H9 (cell line): ENCODE results near the gene BBIP1. TPM values are rescaled to one million over a fixed set of nuclear protein-coding genes. Genes with fewer than 3 reads are reported as not detected.

Experiments used
- DNase-seq: peaks from one replicate; pipeline ENCODE4 v3.0.0-alpha.2; 2017
- H2AFZ ChIP-seq: one replicate; pipeline ENCODE4 v1.6.1; 2013; ENCODE audit warnings: mild to moderate bottlenecking, low read length, control low read depth, moderate library complexity
- H2AK5ac ChIP-seq: 2 replicates; pipeline ENCODE4 v1.6.1; 2013; ENCODE audit warnings: low read length, control low read depth, mixed read lengths; ENCODE audit not compliant: insufficient read length
- H2BK120ac ChIP-seq: one replicate; pipeline ENCODE4 v1.6.1; 2013; ENCODE audit warnings: low read depth, mild to moderate bottlenecking, low read length, control low read depth, inconsistent platforms; ENCODE audit not compliant: poor library complexity, severe bottlenecking
- H2BK12ac ChIP-seq: 2 replicates; pipeline ENCODE4 v1.6.1; 2013; ENCODE audit warnings: low read length, control low read depth, mixed read lengths, low read depth; ENCODE audit not compliant: insufficient read length
- H2BK15ac ChIP-seq: 2 replicates; pipeline ENCODE4 v1.6.1; 2013; ENCODE audit warnings: low read depth, low read length, control low read depth
- H2BK20ac ChIP-seq: one replicate; pipeline ENCODE4 v1.6.1; 2013; ENCODE audit warnings: low read depth, mild to moderate bottlenecking, low read length, control low read depth, inconsistent platforms; ENCODE audit not compliant: poor library complexity, severe bottlenecking
- H2BK5ac ChIP-seq: 2 replicates; pipeline ENCODE4 v1.6.1; 2013; ENCODE audit warnings: low read length, control low read depth, mixed read lengths; ENCODE audit not compliant: insufficient read length
- H3K14ac ChIP-seq: 2 replicates; pipeline ENCODE4 v1.6.1; 2013; ENCODE audit warnings: low read length, control low read depth; ENCODE audit not compliant: insufficient read depth
- H3K18ac ChIP-seq: 2 replicates; pipeline ENCODE4 v1.6.1; 2013; ENCODE audit warnings: low read depth, mild to moderate bottlenecking, mixed read lengths, low read length, control low read depth; ENCODE audit not compliant: insufficient read length
- H3K23ac ChIP-seq: 2 replicates; pipeline ENCODE4 v1.6.1; 2013; ENCODE audit warnings: low read length, control low read depth, mixed read lengths, low read depth; ENCODE audit not compliant: insufficient read length
- H3K23me2 ChIP-seq: 2 replicates; pipeline ENCODE4 v1.6.1; 2013; ENCODE audit warnings: low read depth, mild to moderate bottlenecking, mixed read lengths, low read length, control low read depth; ENCODE audit not compliant: insufficient read length, poor library complexity, severe bottlenecking
- H3K27ac ChIP-seq: 2 replicates; pipeline ENCODE4 v1.5.1; 2013; ENCODE audit warnings: low read length, control low read depth, mixed read lengths, low read depth; ENCODE audit not compliant: insufficient read length
- H3K27me3 ChIP-seq: 2 replicates; pipeline ENCODE4 v1.6.1; 2013; ENCODE audit warnings: low read length, control low read depth, inconsistent platforms; ENCODE audit not compliant: insufficient read depth
- H3K4ac ChIP-seq: 2 replicates; pipeline ENCODE4 v1.6.1; 2013; ENCODE audit warnings: low read depth, mild to moderate bottlenecking, control low read depth, inconsistent platforms, low read length, moderate library complexity
- H3K4me1 ChIP-seq: 2 replicates; pipeline ENCODE4 v1.6.1; 2013; ENCODE audit warnings: low read length, control low read depth, inconsistent platforms; ENCODE audit not compliant: insufficient read depth
- H3K4me2 ChIP-seq: 2 replicates; pipeline ENCODE4 v1.6.1; 2013; ENCODE audit warnings: low read length, control low read depth, mixed read lengths; ENCODE audit not compliant: insufficient read length, insufficient read depth
- H3K56ac ChIP-seq: 2 replicates; pipeline ENCODE4 v1.6.1; 2013; ENCODE audit warnings: low read depth, mild to moderate bottlenecking, mixed read lengths, low read length, control low read depth; ENCODE audit not compliant: insufficient read length
- H3K79me1 ChIP-seq: 2 replicates; pipeline ENCODE4 v1.6.1; 2013; ENCODE audit warnings: low read depth, mild to moderate bottlenecking, moderate library complexity, low read length, control low read depth, inconsistent platforms; ENCODE audit not compliant: insufficient read depth, poor library complexity, severe bottlenecking
- H3K79me2 ChIP-seq: 2 replicates; pipeline ENCODE4 v1.6.1; 2013; ENCODE audit warnings: low read length, control low read depth, inconsistent platforms; ENCODE audit not compliant: insufficient read depth
- H3K9ac ChIP-seq: 2 replicates; pipeline ENCODE4 v1.6.1; 2013; ENCODE audit warnings: low read length, control low read depth, mixed read lengths; ENCODE audit not compliant: insufficient read length; ENCODE audit errors: extremely low read depth
- H3K9me3 ChIP-seq: one replicate; pipeline ENCODE4 v1.6.1; 2013; ENCODE audit warnings: low read depth, low read length, inconsistent platforms; ENCODE audit not compliant: control insufficient read depth
- H3T11ph ChIP-seq: one replicate; pipeline ENCODE4 v1.6.1; 2013; ENCODE audit warnings: mild to moderate bottlenecking, low read length, control low read depth, inconsistent platforms
- H4K20me1 ChIP-seq: one replicate; pipeline ENCODE4 v1.6.1; 2013; ENCODE audit not compliant: control insufficient read depth, insufficient read length, insufficient read depth
- H4K5ac ChIP-seq: 2 replicates; pipeline ENCODE4 v1.6.1; 2013; ENCODE audit warnings: low read depth, mild to moderate bottlenecking, mixed read lengths, low read length, control low read depth; ENCODE audit not compliant: insufficient read length
- H4K8ac ChIP-seq: replicated peaks from 2 replicates; pipeline ENCODE4 v1.6.1; 2013; ENCODE audit warnings: low read length, control low read depth, mixed read lengths, low read depth; ENCODE audit not compliant: insufficient read length
- H4K91ac ChIP-seq: 2 replicates; pipeline ENCODE4 v1.6.1; 2013; ENCODE audit warnings: low read depth, mild to moderate bottlenecking, moderate library complexity, mixed read lengths, low read length, control low read depth; ENCODE audit not compliant: insufficient read length
- H3K27ac Mint-ChIP-seq, 3 experiments: 2 replicates in 2 of 3; 3 replicates in 1 of 3; pipeline ENCODE4 v1.8.0; 2020 to 2021; ENCODE audit warnings: mixed read lengths in 3 of 3, mild to moderate bottlenecking in 1 of 3, moderate library complexity in 1 of 3
- H3K27me3 Mint-ChIP-seq: 2 replicates; pipeline ENCODE4 v1.8.0; 2021; ENCODE audit warnings: low read depth, mild to moderate bottlenecking, moderate library complexity, mixed read lengths
- H3K36me3 Mint-ChIP-seq, 3 experiments: 2 replicates in 2 of 3; 3 replicates in 1 of 3; pipeline ENCODE4 v1.8.0; 2020 to 2021; ENCODE audit warnings: low read depth in 3 of 3, mixed read lengths in 3 of 3; ENCODE audit not compliant: insufficient read depth in 1 of 3
- H3K4me1 Mint-ChIP-seq, 2 experiments: 2 replicates each; pipeline ENCODE4 v1.8.0; 2020; ENCODE audit warnings: mixed read lengths in 2 of 2
- H3K4me3 Mint-ChIP-seq, 2 experiments: 2 replicates in 1 of 2; 3 replicates in 1 of 2; pipeline ENCODE4 v1.8.0; 2020 to 2021; ENCODE audit warnings: mild to moderate bottlenecking in 2 of 2, mixed read lengths in 2 of 2, moderate library complexity in 1 of 2
- H3K9me3 Mint-ChIP-seq, 2 experiments: 2 replicates in 1 of 2; 3 replicates in 1 of 2; pipeline ENCODE4 v1.8.0; 2020; ENCODE audit warnings: mild to moderate bottlenecking in 2 of 2, mixed read lengths in 2 of 2, moderate library complexity in 1 of 2
- CTCF ChIP-seq: fragments of 200-600 bp; sonication (generic); conservative IDR thresholded peaks from 3 replicates; pipeline ENCODE4 v1.8.0; 2021; ENCODE audit warnings: antibody characterized with exemption, mild to moderate bottlenecking
- WGBS: extraction: QIAGEN DNeasy Blood & Tissue Kit; methylation state at CpG from one replicate; pipeline ENCODE4 v1.1.7; 2013; ENCODE audit warnings: missing lambda C conversion rate, low lambda C conversion rate, mixed read lengths; ENCODE audit not compliant: insufficient read length; ENCODE audit errors: extremely low coverage; 5-methylcytosine and 5-hydroxymethylcytosine counted together
- total RNA-seq: library from RNA; stranded (reverse); gene quantifications from 2 replicates; pipeline ENCODE4 v1.2.1, GENCODE V29; 2021

The BBIP1 gene
- total RNA-seq, 1 experiment from 2014 or later, result 18.8 TPM

GRCh38 chr10:110944792-110945396 lies 25.9 kb upstream of the BBIP1 start:
- Mint-ChIP-seq H3K4me3 (no peak overlapping the region), H3K27ac (no peak overlapping the region; a peak in 1 of 7 replicates), H3K9me3 (no peaks in the 10 kb centered on the region; a peak in 1 of 5 replicates), H3K27me3 (no peaks in the 10 kb centered on the region), H3K36me3 (peaks cover 5 to 8% (median 5%) of the 10 kb centered on the region in 3 experiments; a peak in 4 of 7 replicates), H3K4me1 (peaks cover 21 to 32% of the 10 kb centered on the region in 2 experiments)
- no peaks in the 10 kb centered on the region; the same call in 1 of the 2 replicates for H3K79me2 ChIP-seq
- no peak overlapping the region for H3K4me2 ChIP-seq
- no peak overlapping the region for H3K4ac ChIP-seq
- peaks cover 5% of the 10 kb centered on the region for H3K4me1 ChIP-seq
- no peak for DNase-seq
- no peak overlapping the region for H2BK120ac ChIP-seq
- no peak overlapping the region for H4K8ac ChIP-seq
- H3K56ac ChIP-seq, result no peak overlapping the region
- TF ChIP-seq CTCF, result no peak
- no peak overlapping the region for H4K5ac ChIP-seq
- no peak overlapping the region for H3K27ac ChIP-seq
- no peaks in the 10 kb centered on the region for H3K9me3 ChIP-seq
- H4K20me1 ChIP-seq, result no peaks in the 10 kb centered on the region
- H3K27me3 ChIP-seq, result no peaks in the 10 kb centered on the region
- H2BK20ac ChIP-seq, result no peak overlapping the region
- no peak overlapping the region for H3K14ac ChIP-seq
- H2BK12ac ChIP-seq, result no peak overlapping the region
- no peak overlapping the region for H2BK5ac ChIP-seq
- H3K23ac ChIP-seq, result no peak overlapping the region
- H2BK15ac ChIP-seq, result no peak overlapping the region
- H3K23me2 ChIP-seq, result no peaks in the 10 kb centered on the region
- H3K18ac ChIP-seq, result no peak overlapping the region
- H4K91ac ChIP-seq, result no peak overlapping the region
- H3K9ac ChIP-seq, result no peak overlapping the region
- H3K79me1 ChIP-seq, result no peaks in the 10 kb centered on the region
- H2AK5ac ChIP-seq, result no peak overlapping the region
- H3T11ph ChIP-seq, result no peak overlapping the region
- WGBS, result no CpG with 5 or more reads among the region's 5 CpGs
- H2AFZ ChIP-seq, result no peak overlapping the region
